NT2/D1 (cell line): ENCODE measurements around the gene RRM2.

Experiments
- DNase-seq: peaks from one replicate; pipeline ENCODE4 v3.0.0-alpha.2; 2011; ENCODE audit warnings: low read depth, low spot score
- H3K27me3 ChIP-seq: 2 replicates; pipeline ENCODE4 v1.6.0; 2011; ENCODE audit warnings: mild to moderate bottlenecking; ENCODE audit not compliant: insufficient read length, insufficient read depth
- H3K36me3 ChIP-seq: 2 replicates; pipeline ENCODE4 v1.6.1; 2011; ENCODE audit warnings: mild to moderate bottlenecking, low read length, mixed read lengths; ENCODE audit not compliant: insufficient read depth, insufficient read length
- H3K4me1 ChIP-seq: 2 replicates; pipeline ENCODE4 v1.5.1; 2011; ENCODE audit not compliant: insufficient read depth, insufficient read length
- H3K4me3 ChIP-seq: 2 replicates; pipeline ENCODE4 v1.5.1; 2011; ENCODE audit warnings: low read depth; ENCODE audit not compliant: insufficient read length
- H3K9ac ChIP-seq: 2 replicates; pipeline ENCODE4 v1.6.0; 2011; ENCODE audit warnings: low read depth; ENCODE audit not compliant: insufficient read length
- H3K9me3 ChIP-seq: 2 replicates; pipeline ENCODE4 v1.5.1; 2011; ENCODE audit warnings: mild to moderate bottlenecking, low read length; ENCODE audit not compliant: insufficient read depth
- SUZ12 ChIP-seq: IDR thresholded peaks from 2 replicates; pipeline ENCODE4 v1.6.1; 2011; ENCODE audit not compliant: insufficient read length, insufficient read depth; ENCODE audit errors: extremely low read depth
- YY1 ChIP-seq: IDR thresholded peaks from 2 replicates; pipeline ENCODE4 v1.6.1; 2011; ENCODE audit not compliant: insufficient read length, insufficient read depth
- ZNF274 ChIP-seq: IDR thresholded peaks from 2 replicates; pipeline ENCODE4 v1.6.1; 2011; ENCODE audit warnings: mild to moderate bottlenecking, low read depth, low read length

RRM2 gene

GRCh38 chr2:10180229-10180628, 57.7 kb downstream of the RRM2 start:
- no peak for DNase-seq
- Histone ChIP-seq H3K4me3 (no peak overlapping the region), H3K9me3 (no peaks in the 10 kb centered on the region), H3K36me3 (no peaks in the 10 kb centered on the region), H3K9ac (no peak overlapping the region), H3K27me3 (no peaks in the 10 kb centered on the region), H3K4me1 (no peaks in the 10 kb centered on the region)
- TF ChIP-seq SUZ12: no peak
- TF ChIP-seq ZNF274: no peak
- no peak for TF ChIP-seq YY1
